Caco-2 (cell line): ENCODE results near the gene GSTM5. TPM values are rescaled to one million over a fixed set of nuclear protein-coding genes. Genes with fewer than 3 reads are reported as not detected.
"Not testable (repeated sequence)": the region's sequence is repeated elsewhere in the genome, so short reads cannot be mapped to it uniquely, and the experiment has no call there.

Experiments
- BruUV-seq: library from RNA; stranded (reverse); fragments of 400-500 nt; replicated peaks from 2 replicates; lab custom pipeline; 2021; lab: Mats Ljungman, UMichigan
- CTCF ChIA-PET: fragments of 300-600 bp; sonication (Branson Sonifier 250); formaldehyde crosslinking; loops from one replicate; lab custom pipeline; 2022; ENCODE audit warnings: antibody characterized with exemption; lab: Charles Lee
- POLR2A ChIA-PET: fragments of 300-600 bp; sonication (Branson Sonifier 250); formaldehyde crosslinking; loops from one replicate; lab custom pipeline; 2022; ENCODE audit warnings: antibody characterized with exemption; lab: Charles Lee
- DNase-seq, 2 experiments: peaks; one replicate each; pipeline versions ENCODE4 v3.0.0 to v3.0.0-alpha.2; 2020 to 2022
- H3K27me3 ChIP-seq: replicated peaks from 2 replicates; pipeline ENCODE4 v1.6.0; 2011; ENCODE audit warnings: low read length; ENCODE audit not compliant: control insufficient read depth, insufficient read depth
- H3K36me3 ChIP-seq: 2 replicates; pipeline ENCODE4 v1.5.1; 2011; ENCODE audit warnings: low read length; ENCODE audit not compliant: control insufficient read depth, insufficient read depth
- H3K4me1 ChIP-seq: fragments of 250-450 bp; sonication (Bioruptor Pico); 2 replicates; pipeline ENCODE4 v1.5.1; 2020; ENCODE audit warnings: mild to moderate bottlenecking
- H3K4me3 ChIP-seq: 2 replicates; pipeline ENCODE4 v1.5.1; 2011; ENCODE audit warnings: low read depth, mild to moderate bottlenecking, control low read depth, low read length
- H3K9me3 ChIP-seq: fragments of 250-450 bp; sonication (Bioruptor Pico); 2 replicates; pipeline ENCODE4 v1.5.1; 2020; ENCODE audit warnings: mild to moderate bottlenecking, moderate library complexity
- H3K27ac Mint-ChIP-seq: one replicate; pipeline ENCODE4 v1.8.0; 2022; ENCODE audit warnings: mixed read lengths; ENCODE audit not compliant: unreplicated experiment
- H3K27me3 Mint-ChIP-seq: one replicate; pipeline ENCODE4 v1.8.0; 2022; ENCODE audit warnings: mixed read lengths; ENCODE audit not compliant: insufficient read depth, unreplicated experiment
- H3K36me3 Mint-ChIP-seq: one replicate; pipeline ENCODE4 v1.8.0; 2022; ENCODE audit warnings: mild to moderate bottlenecking, mixed read lengths; ENCODE audit not compliant: insufficient read depth, unreplicated experiment
- H3K4me1 Mint-ChIP-seq: one replicate; pipeline ENCODE4 v1.8.0; 2022; ENCODE audit warnings: low read depth, mixed read lengths; ENCODE audit not compliant: unreplicated experiment
- H3K4me3 Mint-ChIP-seq: one replicate; pipeline ENCODE4 v1.8.0; 2022; ENCODE audit warnings: mild to moderate bottlenecking, moderate library complexity, mixed read lengths; ENCODE audit not compliant: unreplicated experiment
- H3K9me3 Mint-ChIP-seq: one replicate; pipeline ENCODE4 v1.8.0; 2022; ENCODE audit warnings: mixed read lengths; ENCODE audit not compliant: unreplicated experiment
- CTCF ChIP-seq, 2 experiments: fragments of 200-600 bp in 1 of 2; IDR thresholded peaks; 1 replicate in 1 of 2; 2 replicates in 1 of 2; pipeline versions ENCODE4 v1.5.1 to v1.8.0; 2011 to 2022; ENCODE audit warnings: antibody characterized with exemption in 1 of 2, control low read depth in 1 of 2, inconsistent platforms in 1 of 2, low read depth in 1 of 2, low read length in 1 of 2, mild to moderate bottlenecking in 1 of 2, moderate library complexity in 1 of 2; ENCODE audit not compliant: insufficient read depth in 1 of 2, severe bottlenecking in 1 of 2, unreplicated experiment in 1 of 2
- intact Hi-C: fragments of 100-400 bp; cut with micrococcal nuclease; formaldehyde crosslinking; loops from one replicate; pipeline ENCODE4 v1.10.0; 2022; ENCODE audit not compliant: unreplicated experiment
- total RNA-seq: library from RNA; stranded (reverse); gene quantifications from 2 replicates; pipeline ENCODE4 v1.2.3, GENCODE V29; 2022

The GSTM5 gene
- total RNA-seq, 1 experiment from 2014 or later, result 6.0 TPM

- H3K27me3 Mint-ChIP-seq, CTCF ChIA-PET, H3K36me3 Mint-ChIP-seq, H3K4me3 Mint-ChIP-seq, POLR2A ChIA-PET, H3K4me1 ChIP-seq, H3K27me3 ChIP-seq, BruUV-seq, H3K27ac Mint-ChIP-seq, H3K4me1 Mint-ChIP-seq, DNase-seq, intact Hi-C loops, H3K36me3 ChIP-seq, H3K9me3 Mint-ChIP-seq, H3K9me3 ChIP-seq, H3K4me3 ChIP-seq: not testable (repeated sequence)
Observed at GRCh38 chr1:109684777-109685176, 27.3 kb upstream of the GSTM5 start.

GRCh38 chr1:109685399-109685798 is 26.7 kb upstream of the GSTM5 start:
- H3K27me3 Mint-ChIP-seq, CTCF ChIA-PET: not testable (repeated sequence)

GRCh38 chr1:109685890-109686289 is 26.2 kb upstream of the GSTM5 start:
- H3K4me1 ChIP-seq, POLR2A ChIA-PET, H3K27me3 ChIP-seq, H3K9me3 Mint-ChIP-seq, H3K9me3 ChIP-seq, H3K36me3 ChIP-seq, H3K36me3 Mint-ChIP-seq, H3K27me3 Mint-ChIP-seq, BruUV-seq, intact Hi-C loops, H3K27ac Mint-ChIP-seq, DNase-seq, H3K4me1 Mint-ChIP-seq, CTCF ChIA-PET, H3K4me3 ChIP-seq, H3K4me3 Mint-ChIP-seq: not testable (repeated sequence)

More at GRCh38 chr1:109685399-109685798, 26.7 kb upstream of the GSTM5 start:
- H3K36me3 ChIP-seq, BruUV-seq, H3K4me3 Mint-ChIP-seq, H3K27me3 ChIP-seq, H3K9me3 Mint-ChIP-seq, H3K4me3 ChIP-seq, H3K4me1 ChIP-seq, H3K9me3 ChIP-seq, DNase-seq, POLR2A ChIA-PET, H3K36me3 Mint-ChIP-seq, intact Hi-C loops, H3K27ac Mint-ChIP-seq, H3K4me1 Mint-ChIP-seq: not testable (repeated sequence)

- BruUV-seq, H3K4me1 ChIP-seq, H3K4me3 Mint-ChIP-seq, H3K27ac Mint-ChIP-seq, H3K36me3 Mint-ChIP-seq, intact Hi-C loops, H3K4me1 Mint-ChIP-seq, H3K9me3 ChIP-seq, H3K36me3 ChIP-seq, H3K9me3 Mint-ChIP-seq, POLR2A ChIA-PET, H3K27me3 ChIP-seq, H3K27me3 Mint-ChIP-seq, DNase-seq, H3K4me3 ChIP-seq, CTCF ChIA-PET: not testable (repeated sequence)
Observed at GRCh38 chr1:109687109-109687508, 24.9 kb upstream of the GSTM5 start.

GRCh38 chr1:109687641-109688499 is 24.2 kb upstream of the GSTM5 start, which contains the start of gene GSTM1:
GSTM1 (plus strand) TSS chr1:109687817; CDS start chr1:109687874, 57 bp downstream.
- no peak within 1 kb of the TSS for H3K4me3 Mint-ChIP-seq
- POLR2A ChIA-PET, result no interaction called here
- no peak for TF ChIP-seq CTCF (IDR thresholded peaks at IDR 0.05; ENCODE audit: insufficient read depth in 1 of 2, low read depth in 1 of 2, low read length in 1 of 2, severe bottlenecking in 1 of 2, unreplicated experiment in 1 of 2)

More at GRCh38 chr1:109687641-109688499, 24.2 kb upstream of the GSTM5 start, which contains the start of gene GSTM1:
- no TSS peak for BruUV-seq
- H3K36me3 ChIP-seq, result no peaks in the 10 kb centered on the region
- DNase-seq, result no peak
- H3K27ac Mint-ChIP-seq, result no peak within 1 kb of the TSS
- intact Hi-C loops, result no loop called here
- H3K27me3 ChIP-seq, result no peaks in the 10 kb centered on the region
- H3K9me3 Mint-ChIP-seq, result no peaks in the 10 kb centered on the region
- no peaks in the 10 kb centered on the region for H3K36me3 Mint-ChIP-seq
- CTCF ChIA-PET, result no interaction called here
- no peaks in the 10 kb centered on the region for H3K4me1 Mint-ChIP-seq
- H3K9me3 ChIP-seq, result no peaks in the 10 kb centered on the region
- H3K27me3 Mint-ChIP-seq, result no peaks in the 10 kb centered on the region
- no peak within 1 kb of the TSS for H3K4me3 ChIP-seq
- H3K4me1 ChIP-seq, result no peaks in the 10 kb centered on the region
